Activated naive CD8-positive, alpha-beta T cell treated with anti-CD3 and anti-CD28 coated beads, Interleukin-2, amount 50 U/mL, for 24 hours (primary cell): ENCODE results near the gene PCDHGB5.
A peak's percentile ranks its signal among the peaks of the same experiment; 100 is the strongest.
"Not testable (repeated sequence)": the region's sequence is repeated elsewhere in the genome, so short reads cannot be mapped to it uniquely, and the experiment has no call there.

Experiments
- ATAC-seq: fragments of 150-1000 bp; cut with Tn5 transposase; one replicate; pipeline ENCODE4 v1.10.0; 2021
- DNase-seq: peaks from one replicate; pipeline ENCODE4 v3.0.0; 2021
- H3K27ac Mint-ChIP-seq: one replicate; pipeline ENCODE4 v1.8.0; 2021; ENCODE audit warnings: mild to moderate bottlenecking, mixed read lengths
- H3K27me3 Mint-ChIP-seq: one replicate; pipeline ENCODE4 v1.8.0; 2021; ENCODE audit warnings: mixed read lengths
- H3K36me3 Mint-ChIP-seq: one replicate; pipeline ENCODE4 v1.8.0; 2021; ENCODE audit warnings: low read depth, mixed read lengths
- H3K4me1 Mint-ChIP-seq: one replicate; pipeline ENCODE4 v1.8.0; 2021; ENCODE audit warnings: mixed read lengths
- H3K4me3 Mint-ChIP-seq: one replicate; pipeline ENCODE4 v1.8.0; 2021; ENCODE audit warnings: mild to moderate bottlenecking, moderate library complexity, mixed read lengths
- H3K9me3 Mint-ChIP-seq: one replicate; pipeline ENCODE4 v1.8.0; 2021; ENCODE audit warnings: mixed read lengths

PCDHGB5 gene

DNA sequence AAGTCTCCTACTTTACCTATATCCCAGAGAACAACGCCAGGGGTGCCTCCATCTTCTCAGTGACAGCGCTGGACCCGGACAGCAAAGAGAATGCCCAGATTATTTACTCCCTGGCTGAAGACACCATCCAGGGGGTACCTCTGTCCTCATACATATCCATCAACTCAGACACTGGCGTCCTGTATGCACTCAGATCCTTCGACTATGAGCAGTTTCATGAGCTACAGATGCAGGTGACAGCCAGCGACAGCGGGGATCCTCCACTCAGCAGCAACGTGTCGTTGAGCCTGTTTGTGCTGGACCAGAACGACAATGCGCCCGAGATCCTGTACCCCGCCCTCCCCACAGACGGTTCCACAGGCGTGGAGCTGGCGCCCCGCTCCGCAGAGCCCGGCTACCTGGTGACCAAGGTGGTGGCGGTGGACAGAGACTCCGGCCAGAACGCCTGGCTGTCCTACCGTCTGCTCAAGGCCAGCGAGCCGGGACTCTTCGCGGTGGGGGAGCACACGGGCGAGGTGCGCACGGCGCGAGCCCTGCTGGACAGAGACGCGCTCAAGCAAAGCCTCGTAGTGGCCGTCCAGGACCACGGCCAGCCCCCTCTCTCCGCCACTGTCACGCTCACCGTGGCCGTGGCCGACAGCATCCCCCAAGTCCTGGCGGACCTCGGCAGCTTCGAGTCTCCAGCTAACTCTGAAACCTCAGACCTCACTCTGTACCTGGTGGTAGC lies 17.0 kb downstream of the PCDHGB5 start:
- H3K4me3 Mint-ChIP-seq, result not testable (repeated sequence)

DNA sequence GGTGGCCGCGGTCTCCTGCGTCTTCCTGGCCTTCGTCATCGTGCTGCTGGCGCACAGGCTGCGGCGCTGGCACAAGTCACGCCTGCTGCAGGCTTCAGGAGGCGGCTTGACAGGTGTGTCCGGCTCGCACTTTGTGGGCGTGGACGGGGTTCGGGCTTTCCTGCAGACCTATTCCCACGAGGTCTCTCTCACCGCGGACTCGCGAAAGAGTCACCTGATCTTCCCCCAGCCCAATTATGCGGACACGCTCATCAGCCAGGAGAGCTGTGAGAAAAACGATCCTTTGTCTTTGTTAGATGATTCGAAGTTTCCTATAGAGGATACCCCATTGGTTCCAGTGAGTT lies 17.5 kb downstream of the PCDHGB5 start:
- DNase-seq, H3K27ac Mint-ChIP-seq, H3K4me3 Mint-ChIP-seq, ATAC-seq: not testable (repeated sequence)
- peaks cover 73% of the 10 kb centered on the region for H3K27me3 Mint-ChIP-seq
- peaks cover 33% of the 10 kb centered on the region for H3K9me3 Mint-ChIP-seq
- peaks cover 29% of the 10 kb centered on the region for H3K36me3 Mint-ChIP-seq
- peaks cover 24% of the 10 kb centered on the region for H3K4me1 Mint-ChIP-seq

More for the DNA sequence above, 17.0 kb downstream of the PCDHGB5 start:
- Mint-ChIP-seq H3K36me3 (peaks cover 28% of the 10 kb centered on the region), H3K27me3 (peaks cover 70% of the 10 kb centered on the region), H3K9me3 (peaks cover 30% of the 10 kb centered on the region), H3K4me1 (peaks cover 24% of the 10 kb centered on the region)
- H3K27ac Mint-ChIP-seq, ATAC-seq, DNase-seq: not testable (repeated sequence)

DNA sequence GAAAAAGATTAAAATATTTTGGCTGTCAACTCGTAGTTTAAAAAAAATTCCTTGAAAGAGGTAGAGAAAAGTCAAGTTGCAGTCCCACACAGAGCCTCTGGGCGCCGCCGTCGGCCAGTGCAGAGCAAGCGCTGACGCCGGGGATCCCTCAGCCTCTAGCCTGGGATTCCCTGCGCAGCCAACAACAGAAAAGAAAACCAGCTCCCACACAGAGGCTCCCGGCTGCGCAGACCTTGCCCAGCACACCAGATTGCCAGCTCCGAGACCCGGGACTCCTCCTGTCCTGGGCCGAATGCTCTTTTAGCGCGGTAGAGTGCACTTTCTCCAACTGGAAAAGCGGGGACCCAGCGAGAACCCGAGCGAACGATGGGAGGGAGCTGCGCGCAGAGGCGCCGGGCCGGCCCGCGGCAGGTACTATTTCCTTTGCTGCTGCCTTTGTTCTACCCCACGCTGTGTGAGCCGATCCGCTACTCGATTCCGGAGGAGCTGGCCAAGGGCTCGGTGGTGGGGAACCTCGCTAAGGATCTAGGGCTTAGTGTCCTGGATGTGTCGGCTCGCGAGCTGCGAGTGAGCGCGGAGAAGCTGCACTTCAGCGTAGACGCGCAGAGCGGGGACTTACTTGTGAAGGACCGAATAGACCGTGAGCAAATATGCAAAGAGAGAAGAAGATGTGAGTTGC lies 19.9 kb downstream of the PCDHGB5 start, which contains the start of gene PCDHGB7:
Gene PCDHGB7 (plus strand): TSS at position 184 of the 679 bp plus-strand sequence. CDS start 183 bp downstream, at position 367.
- H3K36me3 Mint-ChIP-seq, result peaks cover 44% of the 10 kb centered on the region
- peaks cover 82% of the 10 kb centered on the region for H3K27me3 Mint-ChIP-seq
- peaks cover 30% of the 10 kb centered on the region for H3K4me1 Mint-ChIP-seq
- H3K27ac Mint-ChIP-seq, result peak within 1 kb of the TSS; percentile 4
- ATAC-seq (peak; percentile 82), DNase-seq (peak; percentile 62)
- H3K4me3 Mint-ChIP-seq, result peak within 1 kb of the TSS; percentile 69
- peaks cover 45% of the 10 kb centered on the region for H3K9me3 Mint-ChIP-seq

DNA sequence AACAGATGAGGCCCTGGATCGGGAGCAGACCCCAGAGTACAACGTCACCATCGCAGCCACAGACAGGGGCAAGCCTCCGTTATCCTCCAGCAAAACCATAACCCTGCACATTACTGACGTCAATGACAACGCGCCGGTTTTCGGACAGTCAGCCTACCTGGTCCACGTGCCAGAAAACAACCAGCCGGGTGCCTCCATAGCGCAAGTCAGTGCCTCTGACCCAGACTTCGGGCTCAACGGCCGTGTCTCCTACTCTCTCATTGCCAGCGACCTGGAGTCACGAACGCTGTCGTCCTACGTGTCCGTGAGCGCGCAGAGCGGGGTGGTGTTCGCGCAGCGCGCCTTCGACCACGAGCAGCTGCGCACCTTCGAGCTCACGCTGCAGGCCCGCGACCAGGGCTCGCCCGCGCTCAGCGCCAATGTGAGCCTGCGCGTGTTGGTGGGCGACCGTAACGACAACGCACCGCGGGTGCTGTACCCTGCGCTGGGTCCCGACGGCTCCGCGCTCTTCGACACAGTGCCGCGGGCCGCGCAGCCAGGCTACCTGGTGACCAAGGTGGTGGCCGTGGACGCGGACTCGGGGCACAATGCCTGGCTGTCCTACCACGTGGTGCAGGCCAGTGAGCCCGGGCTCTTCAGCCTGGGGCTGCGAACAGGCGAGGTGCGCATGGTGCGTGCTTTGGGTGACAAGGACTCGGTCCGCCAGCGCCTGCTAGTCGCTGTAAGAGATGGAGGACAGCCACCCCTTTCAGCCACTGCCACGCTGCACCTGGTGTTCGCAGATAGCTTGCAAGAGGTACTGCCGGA lies 21.5 kb downstream of the PCDHGB5 start:
- peaks cover 51% of the 10 kb centered on the region for H3K9me3 Mint-ChIP-seq
- peaks cover 74% of the 10 kb centered on the region for H3K27me3 Mint-ChIP-seq
- H3K4me1 Mint-ChIP-seq, result peaks cover 18% of the 10 kb centered on the region
- H3K36me3 Mint-ChIP-seq, result peaks cover 44% of the 10 kb centered on the region
- no peak overlapping the region for H3K27ac Mint-ChIP-seq
- DNase-seq, result no peak
- ATAC-seq, result no peak
- H3K4me3 Mint-ChIP-seq, result no peak overlapping the region

DNA sequence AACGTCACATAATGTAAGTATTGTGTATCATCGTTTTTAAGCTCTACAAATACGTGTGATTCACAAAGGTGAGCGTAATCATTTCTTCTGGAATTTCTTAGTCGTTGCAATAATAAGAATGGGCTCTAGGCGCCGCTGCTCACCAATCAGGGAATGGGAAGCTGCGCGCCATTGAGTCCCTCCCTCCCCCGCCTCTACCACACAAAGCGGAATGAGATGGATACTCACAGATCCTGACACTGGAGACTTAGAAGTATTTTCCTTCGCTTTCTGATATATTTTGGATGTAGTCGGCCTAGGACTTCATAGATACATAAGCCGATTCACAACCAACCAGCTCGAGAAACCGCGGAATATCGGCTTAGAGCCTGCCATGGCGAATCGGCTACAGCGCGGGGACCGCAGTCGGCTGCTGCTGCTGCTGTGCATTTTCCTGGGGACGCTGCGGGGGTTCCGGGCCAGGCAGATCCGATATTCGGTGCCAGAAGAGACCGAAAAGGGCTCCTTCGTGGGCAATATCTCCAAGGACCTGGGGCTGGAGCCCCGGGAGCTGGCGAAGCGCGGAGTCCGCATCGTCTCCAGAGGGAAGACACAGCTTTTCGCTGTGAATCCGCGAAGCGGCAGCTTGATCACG lies 23.2 kb downstream of the PCDHGB5 start, which contains the start of gene PCDHGA11:
Gene PCDHGA11 (plus strand): TSS at position 197 of the 634 bp plus-strand sequence. CDS start 177 bp downstream, at position 374.
- Mint-ChIP-seq H3K27me3 (peaks cover 76% of the 10 kb centered on the region), H3K4me3 (peak within 1 kb of the TSS; percentile 77), H3K9me3 (peaks cover 41% of the 10 kb centered on the region), H3K27ac (no peak within 1 kb of the TSS), H3K36me3 (peaks cover 38% of the 10 kb centered on the region), H3K4me1 (peaks cover 13% of the 10 kb centered on the region)
- DNase-seq (peak; percentile 59), ATAC-seq (no peak)

DNA sequence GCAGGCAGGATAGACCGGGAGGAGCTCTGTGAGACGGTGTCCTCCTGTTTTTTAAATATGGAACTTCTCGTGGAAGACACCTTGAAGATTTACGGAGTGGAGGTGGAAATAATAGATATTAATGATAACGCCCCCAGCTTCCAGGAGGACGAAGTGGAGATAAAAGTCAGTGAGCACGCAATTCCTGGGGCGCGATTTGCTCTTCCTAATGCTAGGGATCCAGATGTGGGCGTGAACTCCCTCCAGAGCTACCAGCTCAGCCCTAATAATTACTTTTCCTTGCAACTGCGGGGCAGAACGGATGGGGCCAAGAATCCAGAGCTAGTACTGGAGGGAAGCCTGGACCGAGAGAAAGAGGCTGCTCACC lies 23.7 kb downstream of the PCDHGB5 start:
- H3K4me3 Mint-ChIP-seq, result peak overlapping the region; percentile 77
- H3K4me1 Mint-ChIP-seq, result peaks cover 13% of the 10 kb centered on the region
- ATAC-seq (no peak), DNase-seq (no peak)
- no peak overlapping the region for H3K27ac Mint-ChIP-seq
- peaks cover 37% of the 10 kb centered on the region for H3K36me3 Mint-ChIP-seq
- peaks cover 41% of the 10 kb centered on the region for H3K9me3 Mint-ChIP-seq
- peaks cover 76% of the 10 kb centered on the region for H3K27me3 Mint-ChIP-seq

DNA sequence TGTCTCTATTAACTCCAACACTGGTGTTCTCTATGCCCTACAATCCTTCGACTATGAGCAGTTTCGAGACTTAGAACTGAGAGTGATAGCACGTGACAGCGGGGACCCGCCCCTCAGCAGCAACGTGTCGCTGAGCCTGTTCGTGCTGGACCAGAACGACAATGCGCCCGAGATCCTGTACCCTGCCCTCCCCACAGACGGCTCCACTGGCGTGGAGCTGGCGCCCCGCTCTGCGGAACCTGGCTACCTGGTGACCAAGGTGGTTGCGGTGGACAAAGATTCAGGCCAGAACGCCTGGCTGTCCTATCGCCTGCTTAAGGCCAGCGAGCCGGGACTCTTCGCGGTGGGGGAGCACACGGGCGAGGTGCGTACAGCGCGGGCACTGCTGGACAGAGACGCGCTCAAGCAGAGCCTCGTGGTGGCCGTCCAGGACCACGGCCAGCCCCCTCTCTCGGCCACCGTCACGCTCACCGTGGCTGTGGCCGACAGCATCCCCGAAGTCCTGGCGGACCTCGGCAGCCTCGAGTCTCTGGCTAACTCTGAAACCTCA lies 25.1 kb downstream of the PCDHGB5 start:
- Mint-ChIP-seq H3K27me3 (peaks cover 82% of the 10 kb centered on the region), H3K4me3 (no peak overlapping the region), H3K4me1 (peaks cover 10% of the 10 kb centered on the region), H3K27ac (no peak overlapping the region), H3K36me3 (peaks cover 39% of the 10 kb centered on the region), H3K9me3 (peaks cover 40% of the 10 kb centered on the region)
- ATAC-seq, result no peak
- DNase-seq, result no peak

DNA sequence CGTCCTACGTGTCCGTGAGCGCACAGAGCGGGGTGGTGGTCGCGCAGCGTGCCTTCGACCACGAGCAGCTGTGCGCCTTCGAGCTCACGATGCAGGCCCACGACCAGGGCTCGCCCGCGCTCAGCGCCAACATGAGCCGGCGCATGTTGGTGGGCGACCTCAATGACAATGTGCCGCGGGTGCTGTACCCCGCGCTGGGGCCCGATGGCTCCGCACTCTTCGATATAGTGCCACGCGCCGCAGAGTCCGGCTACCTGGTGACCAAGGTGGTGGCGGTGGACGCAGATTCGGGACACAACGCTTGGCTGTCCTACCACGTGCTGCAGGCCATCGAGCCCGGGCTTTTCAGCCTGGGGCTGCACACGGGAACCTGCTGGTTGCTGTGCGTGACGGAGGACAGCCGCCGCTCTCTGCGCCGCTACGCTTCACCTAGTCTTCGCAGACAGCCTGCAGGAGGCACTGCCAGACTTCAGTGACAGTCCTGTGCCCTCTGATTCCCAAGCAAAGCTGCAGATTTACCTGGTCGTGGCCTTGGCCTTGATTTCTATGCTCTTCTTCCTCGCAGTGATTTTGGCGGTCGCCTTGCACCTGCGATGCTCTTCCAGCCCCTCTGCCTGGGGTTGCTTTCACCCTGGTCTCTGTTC lies 30.2 kb downstream of the PCDHGB5 start:
- Mint-ChIP-seq H3K4me3 (no peak overlapping the region), H3K36me3 (peaks cover 33% of the 10 kb centered on the region)

DNA sequence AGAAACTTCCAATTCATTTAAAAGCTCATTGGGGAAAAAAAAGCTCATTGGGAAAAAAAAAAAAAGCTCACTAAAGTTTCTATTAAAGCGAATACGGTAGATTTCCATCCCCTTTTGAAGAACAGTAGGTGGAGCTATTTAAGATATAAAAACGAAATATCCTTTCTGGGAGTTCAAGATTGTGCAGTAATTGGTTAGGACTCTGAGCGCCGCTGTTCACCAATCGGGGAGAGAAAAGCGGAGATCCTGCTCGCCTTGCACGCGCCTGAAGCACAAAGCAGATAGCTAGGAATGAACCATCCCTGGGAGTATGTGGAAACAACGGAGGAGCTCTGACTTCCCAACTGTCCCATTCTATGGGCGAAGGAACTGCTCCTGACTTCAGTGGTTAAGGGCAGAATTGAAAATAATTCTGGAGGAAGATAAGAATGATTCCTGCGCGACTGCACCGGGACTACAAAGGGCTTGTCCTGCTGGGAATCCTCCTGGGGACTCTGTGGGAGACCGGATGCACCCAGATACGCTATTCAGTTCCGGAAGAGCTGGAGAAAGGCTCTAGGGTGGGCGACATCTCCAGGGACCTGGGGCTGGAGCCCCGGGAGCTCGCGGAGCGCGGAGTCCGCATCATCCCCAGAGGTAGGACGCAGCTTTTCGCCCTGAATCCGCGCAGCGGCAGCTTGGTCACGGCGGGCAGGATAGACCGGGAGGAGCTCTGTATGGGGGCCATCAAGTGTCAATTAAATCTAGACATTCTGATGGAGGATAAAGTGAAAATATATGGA lies 32.8 kb downstream of the PCDHGB5 start, which contains the start of gene PCDHGA12:
Gene PCDHGA12 (plus strand): TSS at position 176 of the 782 bp plus-strand sequence. CDS start 253 bp downstream, at position 429.
- Mint-ChIP-seq H3K4me3 (peak within 1 kb of the TSS; percentile 59), H3K9me3 (peaks cover 29% of the 10 kb centered on the region), H3K27me3 (peaks cover 71% of the 10 kb centered on the region), H3K36me3 (peaks cover 31% of the 10 kb centered on the region), H3K27ac (no peak within 1 kb of the TSS), H3K4me1 (peaks cover 13% of the 10 kb centered on the region)
- no peak for ATAC-seq
- no peak for DNase-seq

More for the DNA sequence above, 30.2 kb downstream of the PCDHGB5 start:
- H3K27ac Mint-ChIP-seq, result no peak overlapping the region
- H3K4me1 Mint-ChIP-seq, result peaks cover 12% of the 10 kb centered on the region
- DNase-seq (no peak), ATAC-seq (no peak)
- H3K27me3 Mint-ChIP-seq, result peaks cover 70% of the 10 kb centered on the region
- peaks cover 27% of the 10 kb centered on the region for H3K9me3 Mint-ChIP-seq

DNA sequence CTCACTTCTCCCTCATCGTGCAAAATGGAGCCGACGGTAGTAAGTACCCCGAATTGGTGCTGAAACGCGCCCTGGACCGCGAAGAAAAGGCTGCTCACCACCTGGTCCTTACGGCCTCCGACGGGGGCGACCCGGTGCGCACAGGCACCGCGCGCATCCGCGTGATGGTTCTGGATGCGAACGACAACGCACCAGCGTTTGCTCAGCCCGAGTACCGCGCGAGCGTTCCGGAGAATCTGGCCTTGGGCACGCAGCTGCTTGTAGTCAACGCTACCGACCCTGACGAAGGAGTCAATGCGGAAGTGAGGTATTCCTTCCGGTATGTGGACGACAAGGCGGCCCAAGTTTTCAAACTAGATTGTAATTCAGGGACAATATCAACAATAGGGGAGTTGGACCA lies 33.5 kb downstream of the PCDHGB5 start:
- ATAC-seq (no peak), DNase-seq (no peak)
- H3K4me3 Mint-ChIP-seq, result peak overlapping the region; percentile 59
- peaks cover 68% of the 10 kb centered on the region for H3K27me3 Mint-ChIP-seq
- peaks cover 31% of the 10 kb centered on the region for H3K36me3 Mint-ChIP-seq
- H3K4me1 Mint-ChIP-seq, result peaks cover 13% of the 10 kb centered on the region
- no peak overlapping the region for H3K27ac Mint-ChIP-seq
- H3K9me3 Mint-ChIP-seq, result peaks cover 29% of the 10 kb centered on the region

DNA sequence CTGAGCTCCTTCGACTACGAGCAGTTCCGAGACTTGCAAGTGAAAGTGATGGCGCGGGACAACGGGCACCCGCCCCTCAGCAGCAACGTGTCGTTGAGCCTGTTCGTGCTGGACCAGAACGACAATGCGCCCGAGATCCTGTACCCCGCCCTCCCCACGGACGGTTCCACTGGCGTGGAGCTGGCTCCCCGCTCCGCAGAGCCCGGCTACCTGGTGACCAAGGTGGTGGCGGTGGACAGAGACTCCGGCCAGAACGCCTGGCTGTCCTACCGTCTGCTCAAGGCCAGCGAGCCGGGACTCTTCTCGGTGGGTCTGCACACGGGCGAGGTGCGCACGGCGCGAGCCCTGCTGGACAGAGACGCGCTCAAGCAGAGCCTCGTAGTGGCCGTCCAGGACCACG lies 34.6 kb downstream of the PCDHGB5 start:
- Mint-ChIP-seq H3K4me1 (peaks cover 13% of the 10 kb centered on the region), H3K27me3 (peaks cover 66% of the 10 kb centered on the region), H3K9me3 (peaks cover 29% of the 10 kb centered on the region), H3K36me3 (peaks cover 28% of the 10 kb centered on the region)
- ATAC-seq, H3K4me3 Mint-ChIP-seq, H3K27ac Mint-ChIP-seq, DNase-seq: not testable (repeated sequence)

DNA sequence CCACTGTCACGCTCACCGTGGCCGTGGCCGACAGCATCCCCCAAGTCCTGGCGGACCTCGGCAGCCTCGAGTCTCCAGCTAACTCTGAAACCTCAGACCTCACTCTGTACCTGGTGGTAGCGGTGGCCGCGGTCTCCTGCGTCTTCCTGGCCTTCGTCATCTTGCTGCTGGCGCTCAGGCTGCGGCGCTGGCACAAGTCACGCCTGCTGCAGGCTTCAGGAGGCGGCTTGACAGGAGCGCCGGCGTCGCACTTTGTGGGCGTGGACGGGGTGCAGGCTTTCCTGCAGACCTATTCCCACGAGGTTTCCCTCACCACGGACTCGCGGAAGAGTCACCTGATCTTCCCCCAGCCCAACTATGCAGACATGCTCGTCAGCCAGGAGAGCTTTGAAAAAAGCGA lies 35.0 kb downstream of the PCDHGB5 start:
- H3K9me3 Mint-ChIP-seq, result peaks cover 29% of the 10 kb centered on the region
- not testable (repeated sequence) for H3K4me3 Mint-ChIP-seq, H3K27ac Mint-ChIP-seq, DNase-seq, ATAC-seq
- peaks cover 28% of the 10 kb centered on the region for H3K36me3 Mint-ChIP-seq
- H3K4me1 Mint-ChIP-seq, result peaks cover 13% of the 10 kb centered on the region
- peaks cover 63% of the 10 kb centered on the region for H3K27me3 Mint-ChIP-seq

DNA sequence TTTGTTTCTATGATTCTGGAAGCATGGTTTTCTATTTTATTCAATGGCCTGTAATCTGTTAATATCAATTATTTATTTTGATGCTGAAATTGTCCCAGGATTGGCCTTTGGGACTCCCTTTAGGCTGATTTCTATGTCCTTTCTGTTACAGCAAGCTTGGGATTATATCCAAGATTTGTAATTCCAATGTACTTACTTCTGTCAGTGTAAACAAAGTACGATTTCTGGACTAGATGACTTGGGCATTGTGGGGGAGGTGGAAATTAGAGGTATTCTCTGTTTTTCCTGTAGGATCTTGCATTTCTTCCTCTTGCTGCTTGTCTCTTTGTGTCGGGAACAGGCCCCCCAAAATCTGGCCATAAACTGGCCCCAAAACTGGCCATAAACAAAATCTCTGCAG lies 36.3 kb downstream of the PCDHGB5 start:
- Mint-ChIP-seq H3K27ac (no peak overlapping the region), H3K4me3 (no peak overlapping the region), H3K27me3 (peaks cover 57% of the 10 kb centered on the region), H3K4me1 (peaks cover 13% of the 10 kb centered on the region), H3K9me3 (peaks cover 24% of the 10 kb centered on the region), H3K36me3 (peaks cover 23% of the 10 kb centered on the region)
- DNase-seq, result no peak
- ATAC-seq, result no peak
